ENCODE data around the gene C1orf174.

C1orf174 gene

DNA sequence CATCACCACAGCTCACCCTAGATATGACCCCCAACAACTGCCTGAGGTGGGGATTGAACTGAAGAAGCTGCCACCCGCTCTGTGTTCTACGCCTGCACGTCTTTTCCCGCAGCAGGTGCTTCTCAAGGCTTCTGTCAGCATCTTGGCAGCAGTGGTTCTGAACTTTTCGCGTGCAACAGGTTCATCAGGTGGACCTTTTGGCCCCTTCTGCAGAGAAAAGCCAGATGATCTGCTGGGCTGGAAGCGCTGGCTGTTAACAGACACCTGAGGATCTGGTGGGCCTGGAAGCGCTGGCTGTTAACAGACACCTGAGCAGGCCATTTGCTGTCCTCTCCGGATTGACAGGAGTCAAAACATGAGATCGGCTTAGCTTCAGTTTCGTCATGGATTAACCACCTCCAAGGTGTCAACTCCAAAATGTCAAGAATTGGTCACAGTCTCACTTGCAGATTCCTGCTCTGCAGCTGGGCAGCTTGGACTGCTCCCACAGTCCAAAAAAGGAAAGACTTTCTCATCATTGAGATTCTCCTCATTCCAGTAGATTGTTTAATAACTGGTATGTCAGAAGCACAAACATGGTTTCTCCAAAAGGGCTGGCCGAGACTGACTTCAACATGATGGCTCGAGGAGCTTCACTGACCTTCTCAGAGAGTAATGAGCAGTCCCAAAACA, 4.7 kb downstream of the C1orf174 start:
- TF ChIP-seq, protein P1, sequence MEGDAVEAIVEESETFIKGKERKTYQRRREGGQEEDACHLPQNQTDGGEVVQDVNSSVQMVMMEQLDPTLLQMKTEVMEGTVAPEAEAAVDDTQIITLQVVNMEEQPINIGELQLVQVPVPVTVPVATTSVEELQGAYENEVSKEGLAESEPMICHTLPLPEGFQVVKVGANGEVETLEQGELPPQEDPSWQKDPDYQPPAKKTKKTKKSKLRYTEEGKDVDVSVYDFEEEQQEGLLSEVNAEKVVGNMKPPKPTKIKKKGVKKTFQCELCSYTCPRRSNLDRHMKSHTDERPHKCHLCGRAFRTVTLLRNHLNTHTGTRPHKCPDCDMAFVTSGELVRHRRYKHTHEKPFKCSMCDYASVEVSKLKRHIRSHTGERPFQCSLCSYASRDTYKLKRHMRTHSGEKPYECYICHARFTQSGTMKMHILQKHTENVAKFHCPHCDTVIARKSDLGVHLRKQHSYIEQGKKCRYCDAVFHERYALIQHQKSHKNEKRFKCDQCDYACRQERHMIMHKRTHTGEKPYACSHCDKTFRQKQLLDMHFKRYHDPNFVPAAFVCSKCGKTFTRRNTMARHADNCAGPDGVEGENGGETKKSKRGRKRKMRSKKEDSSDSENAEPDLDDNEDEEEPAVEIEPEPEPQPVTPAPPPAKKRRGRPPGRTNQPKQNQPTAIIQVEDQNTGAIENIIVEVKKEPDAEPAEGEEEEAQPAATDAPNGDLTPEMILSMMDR (IDR thresholded peaks at IDR 0.05; ENCODE audit: low read depth, low read length, missing control alignments), result no peak
- H3K4me3 ChIP-seq (replicated peaks; ENCODE audit: low read depth, low read length), result no peak overlapping the region
- no peak for DNase-seq (ENCODE audit: extremely low read depth, low read depth)

DNA sequence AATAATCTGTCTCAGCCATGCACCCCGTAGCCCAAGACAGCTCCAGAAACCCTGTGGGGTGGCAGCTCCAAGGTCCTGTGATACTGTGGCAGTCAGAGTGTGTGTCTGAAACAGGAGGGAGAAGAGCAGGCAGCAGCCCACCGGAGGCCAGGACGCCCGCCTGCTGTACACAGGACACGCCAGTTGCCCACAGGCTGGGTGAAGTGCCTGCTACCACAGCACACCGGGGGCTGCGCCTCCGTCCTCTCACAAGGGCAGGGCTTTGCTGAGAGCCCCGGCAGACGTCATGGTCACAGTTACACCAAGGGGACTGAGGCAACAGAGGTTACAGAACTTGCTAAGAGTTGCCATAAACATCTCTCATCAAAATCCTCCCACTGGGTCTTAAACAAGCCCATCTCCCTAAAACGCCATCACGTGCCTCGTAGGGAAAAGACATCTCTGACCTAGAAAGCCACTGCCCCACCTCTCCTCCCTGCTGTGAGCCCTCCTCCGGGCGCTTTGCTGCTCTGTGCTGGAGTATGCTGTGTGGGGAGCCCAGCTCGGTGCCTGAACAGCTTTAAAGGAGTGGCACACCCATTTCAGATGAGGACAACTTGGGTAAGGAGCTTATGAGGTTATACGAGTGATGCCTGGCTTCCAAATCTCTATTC, 5.3 kb downstream of the C1orf174 start:
- no peak overlapping the region for H3K4me3 ChIP-seq (replicated peaks; ENCODE audit: low read depth, low read length)
- TF ChIP-seq, protein P1 (IDR thresholded peaks at IDR 0.05; ENCODE audit: low read depth, low read length, missing control alignments), result no peak
- DNase-seq (ENCODE audit: extremely low read depth, low read depth), result no peak

DNA sequence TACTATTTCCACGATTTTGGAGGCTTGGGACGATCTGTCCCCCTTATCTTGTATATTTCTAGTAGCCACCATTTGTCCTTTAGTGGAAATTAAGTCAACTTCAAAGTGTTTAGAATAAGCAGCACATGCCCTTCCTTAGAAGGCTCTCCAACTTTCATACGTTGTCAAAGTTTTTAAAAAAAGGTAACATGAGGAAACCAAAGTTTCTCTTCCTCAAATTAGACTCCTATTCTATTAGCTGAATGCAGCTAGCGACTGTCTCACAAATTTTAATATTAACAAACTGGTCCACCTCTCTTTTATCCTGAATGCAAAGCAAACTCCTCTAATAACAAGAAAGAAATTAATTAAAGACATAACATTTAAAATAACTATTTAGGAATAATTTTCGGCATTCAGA, 6.9 kb downstream of the C1orf174 start:
- H3K4me3 ChIP-seq (replicated peaks; ENCODE audit: low read depth, low read length), result no peak overlapping the region
- TF ChIP-seq, protein P1 (IDR thresholded peaks at IDR 0.05; ENCODE audit: low read depth, low read length, missing control alignments), result no peak
- no peak for DNase-seq (ENCODE audit: extremely low read depth, low read depth)

DNA sequence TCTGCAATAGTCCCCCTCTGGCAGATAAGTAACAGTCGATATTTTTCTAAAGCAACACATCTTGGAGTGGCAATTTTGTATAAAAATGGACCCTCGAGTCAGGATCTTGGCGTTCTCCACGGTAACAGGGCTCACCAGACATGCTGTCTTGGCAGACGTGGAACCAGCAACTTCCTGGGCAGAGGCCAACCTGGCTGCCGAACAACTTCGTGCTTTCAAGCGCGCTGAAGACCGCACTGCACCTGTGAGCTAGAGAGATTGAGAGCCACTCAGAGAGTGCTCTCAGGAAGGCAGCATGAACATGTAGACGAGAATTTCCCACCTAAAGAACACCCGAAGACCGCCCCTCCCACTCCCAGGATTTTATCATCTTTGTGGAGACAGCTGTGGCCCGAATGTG, 7.3 kb downstream of the C1orf174 start:
- no peak overlapping the region for H3K4me3 ChIP-seq (replicated peaks; ENCODE audit: low read depth, low read length)
- TF ChIP-seq, protein P1 (IDR thresholded peaks at IDR 0.05; ENCODE audit: low read depth, low read length, missing control alignments), result no peak
- no peak for DNase-seq (ENCODE audit: extremely low read depth, low read depth)

DNA sequence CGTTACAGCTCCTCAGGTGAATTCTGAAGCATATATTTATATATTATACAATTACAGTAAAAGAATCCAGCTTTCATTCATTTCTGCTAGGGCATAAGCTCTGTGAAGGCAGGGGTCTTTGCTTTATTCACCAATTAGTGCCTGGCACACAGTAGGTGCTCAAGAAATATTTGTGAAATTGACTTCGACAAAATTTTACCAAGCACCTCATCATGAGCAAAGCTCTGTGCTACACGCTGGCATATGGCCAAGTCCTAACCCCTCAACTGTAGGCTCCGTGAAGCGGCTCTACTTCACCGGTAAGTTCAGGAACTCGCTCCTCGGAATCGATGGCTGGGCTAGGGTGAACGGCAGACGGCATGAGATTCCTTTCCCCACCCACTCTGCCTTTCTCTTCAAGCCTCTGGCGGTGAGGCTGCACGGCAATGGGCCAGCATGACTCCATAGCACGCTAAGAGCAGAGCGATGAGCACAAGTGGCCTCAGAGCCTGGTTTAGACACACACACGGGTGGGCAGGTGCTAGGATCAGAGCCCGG, 8.7 kb downstream of the C1orf174 start:
- no peak overlapping the region for H3K4me3 ChIP-seq (replicated peaks; ENCODE audit: low read depth, low read length)
- DNase-seq (ENCODE audit: extremely low read depth, low read depth), result no peak
- TF ChIP-seq, protein P1 (IDR thresholded peaks at IDR 0.05; ENCODE audit: low read depth, low read length, missing control alignments), result no peak

DNA sequence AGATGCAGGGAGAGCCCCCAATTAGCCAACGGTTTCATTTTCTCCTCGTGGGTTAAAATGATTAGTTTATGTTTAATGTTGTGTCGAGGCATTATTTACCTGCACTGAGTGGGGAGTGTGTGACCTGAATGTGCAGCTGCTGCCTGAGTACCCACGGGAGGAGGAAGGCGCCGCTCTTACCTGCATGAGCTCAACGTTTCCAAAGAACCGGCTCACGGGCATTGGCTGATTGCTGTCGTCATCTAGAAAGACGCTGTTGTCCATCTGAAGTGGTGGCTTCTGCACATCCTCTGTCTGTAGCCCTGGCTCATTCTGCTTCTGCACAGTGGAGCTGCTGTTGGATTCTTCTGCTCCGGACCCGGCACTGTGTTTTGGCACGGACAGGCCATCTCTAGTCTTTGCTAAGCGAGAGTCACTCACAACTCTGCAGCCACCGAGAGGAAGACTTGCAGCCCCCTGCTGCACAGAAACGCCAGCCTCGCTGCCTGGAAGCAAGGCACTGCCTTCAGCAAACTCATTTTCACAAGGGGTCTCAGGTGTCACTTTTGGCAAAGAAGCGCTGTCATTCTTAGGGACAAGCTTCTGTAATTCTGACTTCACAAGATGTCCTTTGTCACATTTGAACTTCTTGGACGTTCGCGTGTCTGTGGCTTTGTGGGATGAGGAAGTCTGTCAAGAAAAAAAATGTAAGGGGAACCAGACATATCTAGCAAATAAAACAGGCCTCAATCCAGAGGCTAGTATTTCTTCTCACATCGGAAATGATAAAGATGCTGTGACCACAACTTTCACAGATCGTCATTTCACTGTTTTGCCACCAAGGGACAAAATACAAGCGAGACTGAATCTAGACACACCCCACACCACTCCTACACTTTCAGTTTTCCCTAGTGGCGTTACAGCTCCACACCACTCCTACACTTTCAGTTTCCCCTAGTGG, 9.4 kb downstream of the C1orf174 start:
- TF ChIP-seq, protein P1 (IDR thresholded peaks at IDR 0.05; ENCODE audit: low read depth, low read length, missing control alignments), result no peak
- DNase-seq (ENCODE audit: extremely low read depth, low read depth), result no peak
- no peak overlapping the region for H3K4me3 ChIP-seq (replicated peaks; ENCODE audit: low read depth, low read length)

All from HFF-Myc (cell line).